ENCODE results near the gene THADA.
"Not testable (repeated sequence)": the region's sequence is repeated elsewhere in the genome, so short reads cannot be mapped to it uniquely, and the experiment has no call there.

The THADA gene

DNA sequence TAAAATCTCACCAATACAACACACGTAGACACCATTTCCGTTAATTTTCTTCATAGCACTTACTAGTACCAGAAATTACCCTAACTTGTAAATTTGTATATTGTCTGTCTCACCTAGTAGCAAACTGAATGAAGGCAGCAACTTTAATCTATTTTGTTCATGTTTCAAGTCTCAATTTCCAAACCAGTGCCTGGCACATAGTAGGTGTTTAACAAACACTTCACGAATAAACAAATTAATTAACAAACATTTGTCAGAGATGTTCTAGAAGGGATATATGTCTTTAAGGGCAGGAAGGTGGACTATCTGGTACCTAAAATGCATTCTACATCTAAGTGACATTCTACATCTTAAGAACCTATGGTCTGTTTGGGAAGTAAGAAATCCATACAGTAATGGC lies 963 bp downstream of the THADA start:
- no peak for DNase-seq (ENCODE audit: low read depth)

DNA sequence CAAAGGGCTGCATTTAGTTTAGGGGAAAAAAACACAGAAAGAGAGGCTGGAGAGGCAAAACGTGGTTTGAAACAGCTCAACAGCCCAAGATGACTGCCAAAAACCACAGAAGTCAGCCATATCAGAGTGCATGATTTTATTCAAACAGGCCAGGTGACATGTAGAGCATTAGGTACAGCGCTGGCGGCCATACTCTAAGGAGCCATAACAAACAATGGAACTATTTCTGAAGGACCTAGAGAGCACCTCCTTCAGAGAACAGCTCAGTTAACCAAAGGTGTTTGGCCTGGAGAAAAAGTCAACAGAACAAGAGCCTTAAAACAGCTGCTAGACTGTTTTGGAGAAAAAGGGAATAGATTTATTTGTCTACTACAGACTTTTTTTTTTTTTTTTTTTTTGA lies 2.6 kb downstream of the THADA start:
- DNase-seq (ENCODE audit: low read depth), result no peak

DNA sequence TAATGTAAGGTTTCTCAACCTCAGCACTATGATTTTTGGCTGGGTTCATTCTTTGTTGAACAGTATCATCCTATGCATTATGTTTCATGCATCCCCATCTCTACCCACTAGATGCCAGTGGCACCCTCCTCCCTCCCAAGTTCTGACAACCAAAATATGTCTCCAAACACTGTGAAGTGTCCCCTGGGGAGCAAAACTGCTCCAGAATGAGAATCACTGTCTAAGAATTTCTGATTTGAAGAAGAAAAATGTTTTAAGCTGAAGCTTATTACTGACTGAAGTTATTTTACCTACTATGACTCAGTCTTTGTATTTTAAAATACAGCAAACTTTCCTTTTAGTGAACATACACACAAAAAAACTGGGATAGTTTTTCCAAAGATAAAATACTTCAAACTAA lies 3.4 kb downstream of the THADA start:
- no peak for DNase-seq (ENCODE audit: low read depth)

DNA sequence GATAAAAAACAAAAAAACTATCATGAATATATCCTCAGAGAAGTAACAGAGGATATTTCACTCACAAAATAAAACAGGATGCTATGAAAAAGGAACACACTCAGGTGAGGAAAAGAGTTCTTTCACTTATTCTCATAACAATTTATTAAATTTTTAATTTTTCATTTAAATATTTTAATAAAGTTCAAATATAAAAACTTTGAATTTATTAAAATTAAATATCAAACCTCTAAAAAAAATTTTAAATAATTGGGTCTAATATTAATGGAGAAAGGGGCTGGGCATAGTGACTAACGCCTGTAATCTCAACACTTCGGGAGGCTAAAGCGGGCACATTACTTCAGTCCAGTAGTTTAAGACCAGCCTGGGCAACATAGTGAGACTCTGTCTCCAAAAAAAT lies 10.1 kb downstream of the THADA start:
- no peak for DNase-seq (ENCODE audit: low read depth)

DNA sequence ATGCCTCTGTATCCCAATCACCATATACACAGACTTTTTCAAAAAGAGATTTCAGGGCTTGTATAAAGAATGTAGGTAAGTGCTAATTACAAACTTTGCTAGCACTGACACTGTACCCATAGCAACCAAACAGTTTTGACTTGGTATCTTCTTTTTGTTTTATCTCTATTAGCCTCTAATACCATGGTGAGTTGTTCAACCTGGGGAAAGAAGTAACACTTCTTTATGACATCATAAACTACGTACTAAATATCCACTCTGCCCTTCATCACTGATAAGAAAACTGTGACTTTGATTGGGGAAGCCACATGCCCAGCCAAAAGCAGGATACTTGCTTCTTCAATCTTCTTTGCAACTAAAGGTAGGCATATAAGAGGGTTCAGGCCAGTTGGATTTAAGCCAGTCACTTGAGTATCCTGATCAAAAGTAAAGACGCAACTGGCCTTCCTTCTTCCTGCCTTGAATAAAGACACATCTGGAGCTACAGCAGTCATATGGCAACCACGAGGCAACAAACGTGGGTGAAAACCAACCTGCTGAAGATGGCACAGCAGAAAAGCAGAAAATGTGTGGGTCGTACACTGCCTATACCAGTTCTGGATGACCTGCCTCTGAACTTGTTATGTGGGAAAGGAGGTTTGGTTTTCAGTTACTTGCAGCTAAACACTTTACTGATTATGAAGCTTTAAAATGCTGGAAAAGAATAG lies 16.4 kb downstream of the THADA start:
- DNase-seq (ENCODE audit: low read depth), result no peak

DNA sequence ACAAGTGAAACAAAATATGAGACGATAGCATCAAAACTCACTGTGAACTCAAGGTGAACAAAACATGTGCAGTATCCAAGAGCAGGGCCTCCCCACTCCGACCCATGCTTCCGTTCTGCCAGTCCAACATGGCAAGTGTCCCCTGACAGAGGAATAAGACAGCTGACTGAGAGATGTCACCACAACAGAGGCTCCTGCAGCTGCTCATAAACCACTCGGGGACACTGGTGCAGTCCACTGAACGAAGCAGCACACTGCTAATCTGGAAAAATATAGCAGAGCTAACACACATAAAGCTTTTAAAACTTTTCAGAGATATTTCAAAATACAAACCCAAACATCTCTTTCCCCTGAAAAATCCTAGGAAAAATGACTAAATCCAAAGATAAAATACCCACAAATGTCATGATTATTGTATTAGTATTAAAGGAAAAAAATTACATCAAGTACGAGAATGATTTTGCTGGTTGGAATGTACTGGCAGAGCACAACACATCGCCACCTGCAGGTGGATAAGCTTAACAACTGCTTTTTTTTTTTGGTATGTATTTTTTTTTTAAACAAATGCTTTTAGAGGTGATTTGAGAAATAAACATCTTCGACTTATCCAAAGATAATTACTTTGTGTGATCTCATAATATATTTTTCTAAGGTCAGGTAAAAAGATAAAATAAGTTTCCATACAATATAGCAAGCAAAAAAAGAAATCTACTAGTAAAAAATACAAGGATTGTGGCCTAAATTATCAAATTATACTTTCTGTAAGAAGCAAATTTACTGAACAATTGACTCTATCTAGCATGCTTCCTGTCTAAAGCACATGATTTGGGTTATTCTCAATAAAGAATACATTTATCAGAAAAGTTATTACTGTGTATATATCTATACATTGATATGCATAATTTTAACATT lies 18.6 kb downstream of the THADA start:
- peak; percentile 81 for DNase-seq (ENCODE audit: low read depth)

DNA sequence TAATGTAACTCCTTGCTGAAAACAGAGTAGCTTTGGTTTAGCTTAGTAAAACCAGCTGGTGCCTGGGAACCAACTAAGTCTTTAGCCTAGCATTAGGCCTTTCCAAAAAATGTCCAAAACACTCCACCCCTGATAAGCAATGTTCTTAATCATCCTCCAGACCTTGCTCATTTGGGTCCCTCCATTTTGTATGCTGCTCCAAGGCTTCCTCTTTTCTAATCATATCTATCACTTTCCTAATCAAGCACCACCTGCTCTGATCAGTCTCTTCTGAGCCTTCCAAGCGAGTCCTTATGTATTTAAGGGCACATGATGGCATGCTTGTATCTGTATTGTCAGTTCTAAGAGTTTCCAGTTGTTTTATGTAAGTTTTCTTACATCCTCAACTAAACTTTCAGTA lies 23.6 kb downstream of the THADA start:
- no peak for DNase-seq (ENCODE audit: low read depth)

DNA sequence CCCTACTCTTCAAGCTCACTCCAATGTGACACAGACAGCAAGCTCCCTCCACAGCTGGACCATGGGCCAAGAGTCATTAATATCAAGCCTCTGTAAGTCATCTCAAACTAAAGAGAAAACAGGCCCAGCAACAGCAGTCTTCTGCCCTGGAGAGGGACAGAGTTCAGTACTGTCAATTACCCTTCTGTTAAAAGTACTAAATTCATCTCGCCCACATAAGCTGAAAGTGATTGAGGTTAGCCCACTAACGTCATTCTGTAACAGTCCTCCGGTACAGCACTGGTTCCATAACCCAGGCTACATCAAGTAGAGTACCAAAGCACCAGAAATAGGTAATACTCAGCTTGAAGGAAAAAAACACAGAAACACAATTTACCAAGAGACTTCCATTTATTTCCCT lies 25.9 kb downstream of the THADA start:
- DNase-seq (ENCODE audit: low read depth), result no peak

DNA sequence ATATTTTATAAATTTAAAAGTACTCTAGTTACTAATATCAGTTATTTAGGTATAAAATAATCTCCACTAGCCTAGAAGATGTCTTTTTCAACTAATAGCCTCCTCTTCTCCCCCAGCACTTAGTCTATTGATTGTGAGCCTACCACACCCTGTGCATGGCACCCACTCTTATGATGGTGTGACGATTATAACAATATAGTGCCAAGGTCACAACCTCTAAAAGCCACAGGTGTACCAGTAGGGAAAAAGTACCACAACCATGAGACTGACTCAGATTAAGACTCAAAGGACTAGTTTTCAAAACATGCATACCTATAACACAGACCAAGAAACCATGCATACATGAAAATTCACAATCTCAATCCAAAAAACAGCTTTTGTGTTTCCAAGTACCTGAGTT lies 27.6 kb downstream of the THADA start:
- no peak for DNase-seq (ENCODE audit: low read depth)

DNA sequence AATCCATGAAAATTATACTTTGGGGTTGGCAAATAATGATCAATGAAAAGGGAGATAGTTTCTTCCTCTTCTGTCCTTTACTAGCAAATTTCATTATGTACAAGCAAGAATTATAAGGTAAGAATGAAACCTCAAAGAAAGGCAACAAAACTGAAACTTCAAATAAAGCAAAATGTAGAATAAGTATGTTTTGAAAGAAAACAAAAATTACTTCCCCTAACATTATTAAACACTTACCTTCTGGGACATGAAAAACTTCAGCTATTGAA lies 29.4 kb downstream of the THADA start:
- DNase-seq (ENCODE audit: low read depth), result no peak

DNA sequence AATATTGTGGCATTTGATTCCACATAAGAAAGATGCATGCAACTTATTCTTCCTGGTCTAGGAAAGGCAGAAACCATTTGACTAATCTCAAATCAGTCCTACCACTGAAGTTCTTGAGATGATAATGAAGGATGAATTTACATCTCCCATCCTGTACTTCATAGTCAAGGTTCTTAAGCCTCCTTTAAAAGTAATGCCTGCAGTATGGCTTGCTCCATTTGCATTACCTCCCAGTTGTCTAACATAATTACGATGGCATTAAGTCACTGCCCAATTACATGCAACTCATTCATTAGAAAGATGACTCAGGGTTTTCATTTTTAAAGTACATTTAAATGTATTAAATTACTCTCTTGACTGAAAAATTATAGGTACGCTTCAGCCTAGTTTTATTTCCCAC lies 32.2 kb downstream of the THADA start:
- DNase-seq (ENCODE audit: low read depth), result no peak

DNA sequence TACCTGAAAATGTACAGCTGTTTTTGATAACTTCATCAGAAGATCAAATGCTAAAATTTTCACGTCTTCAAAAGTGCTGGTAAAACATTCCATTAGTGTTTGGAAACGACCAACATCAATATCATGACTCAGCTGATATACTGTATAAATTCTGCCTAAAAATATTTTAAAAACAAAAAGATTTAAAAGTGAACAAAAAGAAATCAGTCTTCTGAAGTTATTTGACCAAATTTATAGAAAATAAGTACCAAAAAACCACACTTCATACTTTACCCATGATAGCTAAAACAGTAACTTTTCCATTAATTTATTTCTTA lies 35.6 kb downstream of the THADA start:
- DNase-seq (ENCODE audit: low read depth), result no peak

DNA sequence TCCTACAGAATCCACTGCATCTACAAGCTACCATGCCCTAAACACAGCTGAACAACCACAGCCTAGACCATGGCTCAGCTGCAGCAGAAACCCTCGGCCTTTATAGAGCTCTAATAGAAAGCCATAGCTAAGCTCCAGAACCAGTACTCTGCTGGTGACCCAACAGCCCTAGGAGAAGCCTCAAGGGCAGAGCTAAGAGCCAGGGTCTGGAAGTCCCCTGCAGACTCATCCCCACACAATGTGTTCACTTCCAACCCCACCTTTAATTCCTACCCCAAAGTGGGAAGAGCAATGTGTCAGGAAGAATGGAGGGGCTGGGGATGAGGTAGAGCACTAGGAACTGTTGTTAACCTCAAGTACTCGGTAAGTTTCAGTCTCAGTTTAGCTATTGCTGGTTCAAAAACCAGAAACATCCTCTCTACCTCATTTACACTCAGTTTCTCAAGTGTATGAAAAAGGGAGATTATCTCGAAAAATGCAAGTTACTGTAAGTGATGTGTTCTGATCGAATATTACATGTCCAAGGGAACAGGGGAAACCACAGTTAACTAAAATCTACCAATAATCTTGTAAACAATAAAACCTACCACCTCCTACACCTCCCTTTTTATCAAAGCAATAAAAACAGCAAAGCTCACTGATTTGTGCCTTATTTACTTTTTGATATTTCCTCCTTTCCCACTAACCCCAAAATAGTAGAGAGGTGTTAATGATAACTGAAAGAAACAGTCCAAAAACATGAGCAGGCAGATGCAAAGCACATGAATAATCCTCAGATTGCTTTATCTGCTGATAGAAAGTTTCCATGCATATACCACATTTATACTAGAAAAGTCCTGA lies 36.2 kb downstream of the THADA start:
- DNase-seq (ENCODE audit: low read depth), result no peak

DNA sequence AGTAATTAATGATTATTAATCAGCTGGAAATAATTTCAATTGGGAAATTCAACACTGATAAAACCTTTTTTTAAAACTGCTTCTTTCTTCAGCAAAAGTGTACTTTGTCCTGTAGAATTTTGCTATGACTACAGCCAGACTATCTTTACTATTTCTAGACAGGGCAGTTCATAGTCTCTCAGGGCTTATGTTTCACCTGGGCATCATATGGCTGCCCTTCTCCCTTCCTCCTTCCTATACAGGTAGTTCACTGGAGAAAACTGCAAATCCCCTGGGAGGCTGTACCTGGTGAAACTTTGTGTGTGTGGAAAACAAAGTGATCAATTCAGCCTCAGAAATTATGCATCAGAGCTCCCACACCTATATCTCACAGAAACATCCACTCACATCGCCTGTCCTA lies 38.6 kb downstream of the THADA start:
- DNase-seq (ENCODE audit: low read depth), result no peak

DNA sequence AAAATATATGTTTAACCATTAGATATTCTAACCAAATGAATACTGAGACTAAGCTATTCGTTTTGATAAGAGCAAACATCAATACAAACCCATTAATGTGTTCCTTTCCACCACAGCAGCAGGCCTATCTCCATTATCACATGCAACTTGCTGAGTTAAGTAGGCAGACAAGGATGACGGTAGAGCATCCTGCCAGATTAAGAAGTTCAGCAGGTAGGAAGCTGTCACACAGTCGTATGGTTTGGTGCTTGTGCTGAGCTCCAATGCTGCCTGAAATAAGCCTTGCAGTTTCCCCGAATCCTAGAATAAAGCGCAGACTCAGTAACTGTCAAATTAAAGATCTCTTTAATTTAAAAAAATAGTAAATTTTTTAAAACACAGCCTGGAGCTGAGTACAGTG lies 39.6 kb downstream of the THADA start:
- no peak for DNase-seq (ENCODE audit: low read depth)

DNA sequence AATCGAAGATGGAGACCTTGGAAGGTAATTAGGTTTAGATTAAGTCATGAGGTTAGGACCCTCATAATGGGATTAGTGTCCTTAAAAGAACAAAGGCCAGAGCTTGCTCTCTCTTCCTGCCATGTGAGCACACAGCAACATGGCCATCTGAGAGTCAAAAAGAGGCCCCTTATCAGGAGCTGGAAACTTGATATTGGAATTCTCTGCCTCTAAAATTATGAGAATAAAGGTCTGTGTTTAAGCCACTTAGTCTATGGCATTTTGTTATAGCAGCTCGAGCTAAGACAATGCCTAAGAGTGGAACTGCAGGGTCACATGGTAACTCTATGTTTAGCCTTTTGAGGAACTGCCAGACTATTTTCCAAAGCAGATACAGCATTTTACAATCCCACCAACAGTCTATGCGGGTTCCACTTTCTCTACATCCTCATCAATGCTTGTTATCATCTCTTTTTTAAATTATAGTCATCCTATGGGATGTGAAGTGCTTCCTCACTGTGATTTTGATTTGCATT lies 42.4 kb downstream of the THADA start:
- no peak for DNase-seq (ENCODE audit: low read depth)

DNA sequence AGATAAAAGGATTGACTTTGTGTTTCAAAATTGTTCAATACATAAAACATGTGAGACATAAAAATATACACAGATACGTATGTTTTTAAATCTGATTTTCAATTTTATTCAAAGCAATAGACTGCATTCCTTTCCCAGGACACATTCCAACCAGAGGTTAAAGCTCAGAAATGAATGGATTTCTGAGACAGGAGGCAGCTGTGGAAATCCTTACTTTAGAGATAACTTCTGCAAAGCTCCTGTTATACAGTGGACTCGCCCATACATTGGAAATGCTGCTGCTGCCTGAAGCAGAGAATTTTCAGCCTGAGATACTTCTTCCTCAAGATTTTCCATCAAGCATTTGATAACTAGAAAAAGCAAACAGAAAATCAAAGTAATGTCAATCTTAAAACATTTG lies 43.8 kb downstream of the THADA start:
- DNase-seq (ENCODE audit: low read depth), result no peak

DNA sequence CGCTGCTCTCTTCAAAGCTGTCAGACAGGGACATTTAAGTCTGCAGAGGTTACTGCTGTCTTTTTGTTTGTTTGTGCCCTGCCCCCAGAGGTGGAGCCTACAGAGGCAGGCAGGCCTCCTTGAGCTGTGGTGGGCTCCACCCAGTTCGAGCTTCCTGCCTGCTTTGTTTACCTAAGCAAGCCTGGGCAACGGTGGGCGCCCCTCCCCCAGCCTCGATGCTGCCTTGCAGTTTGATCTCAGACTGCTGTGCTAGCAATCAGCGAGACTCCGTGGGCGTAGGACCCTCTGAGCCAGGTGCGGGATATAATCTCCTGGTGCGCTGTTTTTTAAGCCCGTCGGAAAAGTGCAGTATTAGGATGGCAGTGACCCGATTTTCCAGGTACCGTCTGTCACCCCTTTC lies 47.5 kb downstream of the THADA start:
- DNase-seq (ENCODE audit: low read depth), result not testable (repeated sequence)

DNA sequence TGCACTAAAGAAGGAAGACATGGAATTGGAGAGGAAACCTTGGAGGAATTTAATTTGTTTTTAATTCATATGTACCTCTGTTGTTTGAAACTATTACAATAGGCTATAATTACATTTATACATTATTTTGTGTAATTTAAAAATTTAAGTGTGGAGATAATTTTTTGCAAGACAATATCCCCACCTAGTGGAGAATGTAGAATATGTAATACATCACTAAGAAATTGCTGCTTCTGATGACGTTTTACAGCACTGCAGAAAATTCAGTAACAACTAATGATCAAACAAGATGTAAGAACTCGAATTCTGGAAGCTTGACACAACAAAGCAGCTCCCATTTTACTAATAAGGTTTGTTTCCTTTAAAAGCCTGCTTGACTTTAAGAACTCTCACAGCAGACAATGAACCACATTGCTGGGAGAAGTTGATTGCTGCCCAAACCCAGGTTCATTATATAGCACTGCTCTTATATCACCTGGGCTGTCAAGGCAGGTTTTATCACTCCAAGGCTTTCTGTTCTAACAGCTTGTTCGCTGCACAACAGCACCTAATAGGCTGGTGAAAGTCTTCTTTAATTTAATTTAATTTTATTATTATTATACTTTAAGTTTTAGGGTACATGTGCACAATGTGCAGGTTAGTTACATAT lies 53.4 kb downstream of the THADA start:
- DNase-seq (ENCODE audit: low read depth), result peak; percentile 67

DNA sequence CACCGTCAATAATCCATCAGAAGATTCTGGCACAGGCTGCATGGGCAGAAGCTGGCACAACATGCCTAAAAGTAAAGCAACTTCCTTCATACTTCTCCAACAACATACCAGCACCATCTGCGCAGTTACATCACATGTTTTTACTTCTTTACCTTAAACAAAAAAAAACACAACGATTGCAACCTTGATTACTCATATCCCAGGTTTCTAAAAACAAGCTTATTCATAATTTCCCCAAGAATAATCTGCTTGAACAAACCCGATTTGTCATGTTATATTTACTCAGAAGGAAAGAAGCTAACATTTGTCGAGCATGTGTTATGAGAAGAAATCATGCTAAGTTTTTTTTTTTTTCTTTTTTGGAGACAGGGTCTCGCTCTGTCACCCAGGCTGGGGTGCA lies 54.7 kb downstream of the THADA start:
- no peak for DNase-seq (ENCODE audit: low read depth)

DNA sequence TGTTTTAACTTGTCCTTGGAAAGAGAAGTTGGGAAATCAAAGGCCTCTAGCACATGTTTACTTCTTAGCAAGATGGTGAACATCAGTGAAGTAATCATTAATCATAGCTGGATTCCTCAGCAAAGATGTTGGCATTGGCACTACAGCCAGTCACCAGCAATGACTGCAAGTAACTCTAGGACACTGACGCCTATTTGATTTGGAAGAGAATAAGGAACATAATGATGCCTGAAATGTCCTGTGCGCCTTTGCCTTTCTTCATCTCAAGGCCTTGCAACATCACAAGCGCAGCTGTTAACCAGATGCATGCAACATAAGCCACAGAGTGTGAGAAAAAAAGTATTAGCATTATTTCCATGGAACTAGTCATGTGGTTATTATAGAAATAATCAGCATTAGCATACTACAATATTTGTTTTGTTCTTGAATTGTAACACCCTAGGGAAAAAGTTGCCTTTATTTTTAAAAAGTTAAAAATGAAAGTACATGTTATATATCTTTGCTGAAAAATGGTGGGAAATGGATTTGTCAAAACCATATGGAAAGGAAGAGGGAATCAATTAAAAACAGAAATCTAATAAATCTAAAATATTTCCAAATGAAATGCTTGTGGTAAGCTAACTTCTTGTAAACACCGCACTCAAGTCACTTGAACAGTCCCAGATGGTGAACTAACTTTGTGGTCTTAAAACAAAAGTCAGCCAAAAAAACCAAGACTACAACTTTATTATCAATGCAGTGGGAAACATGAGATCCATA lies 55.6 kb downstream of the THADA start:
- DNase-seq (ENCODE audit: low read depth), result peak; percentile 87

DNA sequence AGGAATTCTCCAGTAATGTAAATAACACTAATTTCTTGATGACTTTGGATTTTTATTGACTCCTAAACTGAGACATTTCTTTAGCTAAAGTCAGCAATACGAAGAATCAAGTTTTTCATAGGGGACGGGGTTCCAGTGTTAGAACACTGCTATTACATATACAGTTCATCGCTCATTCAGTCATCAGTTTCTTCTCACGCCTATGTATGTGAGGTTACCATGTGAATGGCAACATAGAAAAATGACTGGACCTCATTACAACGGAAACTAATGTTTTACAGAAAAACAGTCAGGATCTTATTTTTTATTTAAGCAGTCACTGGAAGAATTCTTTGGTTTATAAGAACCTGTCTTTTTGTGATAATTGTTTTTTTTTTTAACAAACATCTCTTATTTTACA lies 56.4 kb downstream of the THADA start:
- DNase-seq (ENCODE audit: low read depth), result no peak

Data from ELR (cell line).